SKM-1 treated with dmso at 0.1 percent for 144 hours (cell line): ENCODE data around the gene PCDHB9.
A peak's percentile ranks its signal among the peaks of the same experiment; 100 is the strongest.
"Not testable (repeated sequence)": the region's sequence is repeated elsewhere in the genome, so short reads cannot be mapped to it uniquely, and the experiment has no call there.

Experiments
- DNase-seq: peaks from one replicate; lab custom pipeline; 2025; ENCODE audit not compliant: unreplicated experiment; lab: John Stamatoyannopoulos, UW

The PCDHB9 gene

GRCh38 chr5:141186897-141187512, at the start of gene PCDHB9:
TSS of gene PCDHB9 (plus strand) at chr5:141187161. CDS start at chr5:141187319, 158 bp downstream.
- DNase-seq: peak; percentile 8

- DNase-seq: not testable (repeated sequence)
These were observed 49.6 kb upstream of the PCDHB9 start for GRCh38 chr5:141137346-141137745.

GRCh38 chr5:141149812-141150211, 37.1 kb upstream of the PCDHB9 start, which contains the start of gene PCDHB6:
TSS of gene PCDHB6 (plus strand) at chr5:141150057. CDS start at chr5:141150258, 201 bp downstream.
- no peak for DNase-seq

- no peak for DNase-seq
These were observed 36.6 kb upstream of the PCDHB9 start for GRCh38 chr5:141150224-141150992.

- DNase-seq: no peak
These were observed 36.0 kb upstream of the PCDHB9 start for GRCh38 chr5:141150993-141151325.

DNA sequence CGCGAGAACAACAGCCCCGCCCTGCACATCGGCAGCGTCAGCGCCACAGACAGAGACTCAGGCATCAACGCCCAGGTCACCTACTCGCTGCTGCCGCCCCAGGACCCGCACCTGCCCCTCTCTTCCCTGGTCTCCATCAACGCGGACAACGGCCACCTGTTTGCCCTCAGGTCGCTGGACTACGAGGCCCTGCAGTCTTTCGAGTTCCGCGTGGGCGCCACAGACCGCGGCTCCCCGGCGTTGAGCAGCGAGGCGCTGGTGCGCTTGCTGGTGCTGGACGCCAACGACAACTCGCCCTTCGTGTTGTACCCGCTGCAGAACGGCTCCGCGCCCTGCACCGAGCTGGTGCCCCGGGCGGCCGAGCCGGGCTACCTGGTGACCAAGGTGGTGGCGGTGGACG, 35.3 kb upstream of the PCDHB9 start:
- not testable (repeated sequence) for DNase-seq

DNA sequence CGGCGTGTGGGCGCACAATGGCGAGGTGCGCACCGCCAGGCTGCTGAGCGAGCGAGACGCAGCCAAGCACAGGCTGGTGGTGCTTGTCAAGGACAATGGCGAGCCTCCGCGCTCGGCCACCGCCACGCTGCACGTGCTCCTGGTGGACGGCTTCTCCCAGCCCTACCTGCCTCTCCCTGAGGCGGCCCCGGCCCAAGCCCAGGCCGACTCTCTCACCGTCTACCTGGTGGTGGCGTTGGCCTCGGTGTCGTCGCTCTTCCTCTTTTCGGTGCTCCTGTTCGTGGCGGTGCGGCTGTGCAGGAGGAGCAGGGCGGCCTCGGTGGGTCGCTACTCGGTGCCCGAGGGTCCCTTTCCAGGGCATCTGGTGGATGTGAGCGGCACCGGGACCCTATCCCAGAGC, 34.9 kb upstream of the PCDHB9 start:
- DNase-seq: not testable (repeated sequence)

GRCh38 chr5:141155540-141156374, 31.2 kb upstream of the PCDHB9 start:
- DNase-seq: no peak

DNA sequence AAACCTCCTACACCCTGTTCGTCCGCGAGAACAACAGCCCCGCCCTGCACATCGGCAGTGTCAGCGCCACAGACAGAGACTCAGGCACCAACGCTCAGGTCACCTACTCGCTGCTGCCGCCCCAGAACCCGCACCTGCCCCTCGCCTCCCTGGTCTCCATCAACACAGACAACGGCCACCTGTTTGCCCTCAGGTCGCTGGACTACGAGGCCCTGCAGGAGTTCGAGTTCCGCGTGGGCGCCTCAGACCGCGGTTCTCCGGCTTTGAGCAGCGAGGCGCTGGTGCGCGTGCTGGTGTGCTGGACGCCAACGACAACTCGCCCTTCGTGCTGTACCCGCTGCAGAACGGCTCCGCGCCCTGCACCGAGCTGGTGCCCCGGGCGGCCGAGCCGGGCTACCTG, 29.6 kb upstream of the PCDHB9 start:
- not testable (repeated sequence) for DNase-seq

DNA sequence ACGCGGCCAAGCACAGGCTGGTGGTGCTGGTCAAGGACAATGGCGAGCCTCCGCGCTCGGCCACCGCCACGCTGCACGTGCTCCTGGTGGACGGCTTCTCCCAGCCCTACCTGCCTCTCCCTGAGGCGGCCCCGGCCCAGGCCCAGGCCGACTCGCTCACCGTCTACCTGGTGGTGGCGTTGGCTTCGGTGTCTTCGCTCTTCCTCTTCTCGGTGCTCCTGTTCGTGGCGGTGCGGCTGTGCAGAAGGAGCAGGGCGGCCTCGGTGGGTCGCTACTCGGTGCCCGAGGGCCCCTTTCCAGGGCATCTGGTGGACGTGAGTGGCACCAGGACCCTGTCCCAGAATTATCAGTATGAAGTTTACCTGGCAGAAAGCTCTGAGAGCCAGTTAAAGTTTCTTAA, 29.1 kb upstream of the PCDHB9 start:
- not testable (repeated sequence) for DNase-seq

- DNase-seq: no peak
These were observed 14.4 kb upstream of the PCDHB9 start, which contains the start of gene PCDHB7 for GRCh38 chr5:141172381-141173204. TSS of gene PCDHB7 (plus strand) at chr5:141172644. CDS start at chr5:141172836, 192 bp downstream.

DNA sequence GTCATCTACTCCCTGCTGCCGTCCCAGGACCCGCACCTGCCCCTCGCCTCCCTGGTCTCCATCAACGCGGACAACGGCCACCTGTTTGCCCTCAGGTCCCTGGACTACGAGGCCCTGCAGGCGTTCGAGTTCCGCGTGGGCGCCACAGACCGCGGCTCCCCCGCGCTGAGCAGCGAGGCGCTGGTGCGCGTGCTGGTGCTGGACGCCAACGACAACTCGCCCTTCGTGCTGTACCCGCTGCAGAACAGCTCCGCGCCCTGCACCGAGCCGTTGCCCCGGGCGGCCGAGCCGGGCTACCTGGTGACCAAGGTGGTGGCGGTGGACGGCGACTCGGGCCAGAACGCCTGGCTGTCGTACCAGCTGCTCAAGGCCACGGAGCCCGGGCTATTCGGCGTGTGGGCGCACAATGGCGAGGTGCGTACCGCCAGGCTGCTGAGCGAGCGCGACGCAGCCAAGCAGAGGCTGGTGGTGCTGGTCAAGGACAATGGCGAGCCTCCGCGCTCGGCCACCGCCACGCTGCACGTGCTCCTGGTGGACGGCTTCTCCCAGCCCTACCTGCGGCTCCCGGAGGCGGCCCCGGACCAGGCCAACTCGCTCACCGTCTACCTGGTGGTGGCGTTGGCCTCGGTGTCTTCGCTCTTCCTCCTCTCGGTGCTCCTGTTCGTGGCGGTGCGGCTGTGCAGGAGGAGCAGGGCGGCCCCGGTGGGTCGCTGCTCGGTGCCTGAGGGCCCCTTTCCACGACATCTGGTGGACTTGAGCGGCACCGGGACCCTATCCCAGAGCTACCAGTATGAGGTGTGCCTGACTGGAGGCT, 12.5 kb upstream of the PCDHB9 start:
- DNase-seq: not testable (repeated sequence)

DNA sequence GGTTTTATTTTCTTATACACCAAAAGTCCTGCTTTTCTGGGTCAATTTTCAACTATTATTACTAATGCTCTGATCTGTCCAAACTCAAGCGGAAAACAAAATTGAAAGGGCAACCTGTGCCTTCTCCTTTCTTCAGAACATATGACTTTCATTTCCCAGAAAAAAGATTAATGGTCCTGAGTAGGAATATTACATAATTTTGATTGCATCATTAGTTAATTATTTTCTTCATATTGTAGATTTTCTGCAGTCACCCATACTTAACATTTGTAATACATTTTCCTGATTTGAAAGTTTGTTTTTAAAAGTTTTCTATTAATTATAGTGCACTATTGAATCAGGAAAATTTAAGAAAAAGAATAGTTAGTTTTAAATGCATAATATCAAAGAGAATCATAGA, 11.0 kb upstream of the PCDHB9 start:
- DNase-seq: no peak

- not testable (repeated sequence) for DNase-seq
These were observed 9.3 kb upstream of the PCDHB9 start, which contains the start of gene PCDHB8 for GRCh38 chr5:141177577-141178191. TSS of gene PCDHB8 (plus strand) at chr5:141177790. CDS start at chr5:141178035, 245 bp downstream.

- DNase-seq: not testable (repeated sequence)
These were observed 7.6 kb upstream of the PCDHB9 start for GRCh38 chr5:141179371-141179770.

DNA sequence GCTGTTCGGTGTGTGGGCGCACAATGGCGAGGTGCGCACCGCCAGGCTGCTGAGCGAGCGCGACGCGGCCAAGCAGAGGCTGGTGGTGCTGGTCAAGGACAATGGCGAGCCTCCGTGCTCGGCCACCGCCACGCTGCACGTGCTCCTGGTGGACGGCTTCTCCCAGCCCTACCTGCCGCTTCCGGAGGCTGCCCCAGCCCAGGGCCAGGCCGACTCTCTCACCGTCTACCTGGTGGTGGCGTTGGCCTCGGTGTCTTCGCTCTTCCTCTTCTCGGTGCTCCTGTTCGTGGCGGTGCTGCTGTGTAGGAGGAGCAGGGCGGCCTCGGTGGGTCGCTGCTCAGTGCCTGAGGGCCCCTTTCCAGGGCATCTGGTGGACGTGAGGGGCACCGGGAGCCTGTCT, 7.1 kb upstream of the PCDHB9 start:
- DNase-seq: not testable (repeated sequence)

GRCh38 chr5:141180313-141180712, 6.6 kb upstream of the PCDHB9 start:
- DNase-seq: no peak

- DNase-seq: no peak
These were observed 4.7 kb upstream of the PCDHB9 start, which contains the start of gene PCDHB16 for GRCh38 chr5:141182248-141182647. TSS of gene PCDHB16 (plus strand) at chr5:141182387. CDS start at chr5:141182560, 173 bp downstream.
